Activated CD4-positive, alpha-beta T cell treated with anti-CD3 and anti-CD28 coated beads, Interleukin-2, amount 50 U/mL, for 48 hours (primary cell): Measurements from ENCODE around the gene TMED4.

Experiments used
- DNase-seq, 2 experiments: peaks; one replicate each; pipeline ENCODE4 v3.0.0-alpha.2; 2020

TMED4 gene

GRCh38 chr7:44581879-44582603 lies at the start of gene TMED4:
Gene TMED4 (minus strand): TSS chr7:44582231. CDS start chr7:44582206, 25 bp downstream.
- peak; percentile 100 for DNase-seq

- DNase-seq, result no peak
Measured at GRCh38 chr7:44631458-44632115, 49.6 kb upstream of the TMED4 start.

GRCh38 chr7:44630792-44631457 lies 48.9 kb upstream of the TMED4 start:
- no peak for DNase-seq

GRCh38 chr7:44629829-44630522 lies 47.9 kb upstream of the TMED4 start:
- no peak for DNase-seq

GRCh38 chr7:44626620-44627019 lies 44.6 kb upstream of the TMED4 start:
- no peak for DNase-seq

- DNase-seq, result no peak
Measured at GRCh38 chr7:44625526-44626471, 43.8 kb upstream of the TMED4 start.

GRCh38 chr7:44624318-44624717 lies 42.3 kb upstream of the TMED4 start:
- no peak for DNase-seq

GRCh38 chr7:44622342-44623151 lies 40.5 kb upstream of the TMED4 start:
- peak; percentile 45 to 64 for DNase-seq

- DNase-seq, result no peak
Measured at GRCh38 chr7:44621750-44622103, 39.7 kb upstream of the TMED4 start.

- no peak for DNase-seq
Measured at GRCh38 chr7:44621034-44621749, 39.2 kb upstream of the TMED4 start.

- no peak for DNase-seq
Measured at GRCh38 chr7:44618753-44619152, 36.7 kb upstream of the TMED4 start.

GRCh38 chr7:44618045-44618444 lies 36.0 kb upstream of the TMED4 start:
- DNase-seq, result no peak

- peak; percentile 39 to 49 for DNase-seq
Measured at GRCh38 chr7:44617225-44617890, 35.3 kb upstream of the TMED4 start.

GRCh38 chr7:44616545-44616944 lies 34.5 kb upstream of the TMED4 start:
- DNase-seq, result no peak

- no peak for DNase-seq
Measured at GRCh38 chr7:44615793-44616192, 33.8 kb upstream of the TMED4 start.

- DNase-seq, result no peak
Measured at GRCh38 chr7:44615149-44615611, 33.1 kb upstream of the TMED4 start.

- DNase-seq, result no peak
Measured at GRCh38 chr7:44609829-44610228, 27.8 kb upstream of the TMED4 start.

GRCh38 chr7:44608916-44609648 lies 27.1 kb upstream of the TMED4 start:
- no peak for DNase-seq
